Measurements from ENCODE around the gene NCS1.
"Not testable (repeated sequence)": the region's sequence is repeated elsewhere in the genome, so short reads cannot be mapped to it uniquely, and the experiment has no call there.

The NCS1 gene

DNA sequence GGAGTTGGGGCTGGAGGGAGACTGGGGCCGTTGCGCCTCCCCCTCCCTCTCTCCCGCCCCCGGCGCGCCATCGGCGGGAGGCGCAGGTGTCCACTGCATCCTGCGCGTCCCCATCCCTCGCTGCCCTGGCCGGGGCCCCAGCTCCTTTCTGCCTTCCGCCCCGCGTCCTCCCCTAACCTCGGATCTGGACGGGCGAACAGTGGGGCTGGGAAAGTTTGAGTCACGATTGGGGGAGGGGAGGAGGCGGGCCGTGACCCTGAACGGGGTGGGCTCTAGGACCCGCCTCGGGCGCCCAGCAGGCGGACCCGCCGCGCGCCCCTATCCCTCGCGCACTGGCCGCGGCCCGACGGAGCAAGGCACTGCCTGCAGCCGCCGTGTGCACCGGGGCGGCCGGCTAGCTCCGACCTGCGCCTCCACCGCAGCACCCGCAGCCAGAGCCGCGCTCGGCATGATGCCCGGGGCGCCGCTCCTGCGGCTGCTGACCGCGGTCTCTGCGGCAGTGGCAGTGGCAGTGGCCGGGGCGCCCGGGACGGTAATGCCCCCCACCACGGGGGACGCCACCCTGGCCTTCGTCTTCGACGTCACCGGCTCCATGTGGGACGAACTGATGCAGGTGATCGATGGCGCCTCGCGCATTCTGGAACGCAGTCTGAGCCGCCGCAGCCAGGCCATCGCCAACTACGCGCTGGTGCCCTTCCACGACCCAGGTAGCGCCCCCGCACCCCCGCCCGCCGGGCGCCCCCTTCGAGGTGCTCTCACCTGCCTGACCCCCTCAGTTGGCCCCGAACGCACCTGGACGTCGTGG, 93.4 kb downstream of the NCS1 start, which contains the start of gene HMCN2:
HMCN2 (plus strand) TSS at position 330 of the 805 bp plus-strand sequence; CDS start at position 449, 119 bp downstream.
- DNase-seq: peak; percentile 54

DNA sequence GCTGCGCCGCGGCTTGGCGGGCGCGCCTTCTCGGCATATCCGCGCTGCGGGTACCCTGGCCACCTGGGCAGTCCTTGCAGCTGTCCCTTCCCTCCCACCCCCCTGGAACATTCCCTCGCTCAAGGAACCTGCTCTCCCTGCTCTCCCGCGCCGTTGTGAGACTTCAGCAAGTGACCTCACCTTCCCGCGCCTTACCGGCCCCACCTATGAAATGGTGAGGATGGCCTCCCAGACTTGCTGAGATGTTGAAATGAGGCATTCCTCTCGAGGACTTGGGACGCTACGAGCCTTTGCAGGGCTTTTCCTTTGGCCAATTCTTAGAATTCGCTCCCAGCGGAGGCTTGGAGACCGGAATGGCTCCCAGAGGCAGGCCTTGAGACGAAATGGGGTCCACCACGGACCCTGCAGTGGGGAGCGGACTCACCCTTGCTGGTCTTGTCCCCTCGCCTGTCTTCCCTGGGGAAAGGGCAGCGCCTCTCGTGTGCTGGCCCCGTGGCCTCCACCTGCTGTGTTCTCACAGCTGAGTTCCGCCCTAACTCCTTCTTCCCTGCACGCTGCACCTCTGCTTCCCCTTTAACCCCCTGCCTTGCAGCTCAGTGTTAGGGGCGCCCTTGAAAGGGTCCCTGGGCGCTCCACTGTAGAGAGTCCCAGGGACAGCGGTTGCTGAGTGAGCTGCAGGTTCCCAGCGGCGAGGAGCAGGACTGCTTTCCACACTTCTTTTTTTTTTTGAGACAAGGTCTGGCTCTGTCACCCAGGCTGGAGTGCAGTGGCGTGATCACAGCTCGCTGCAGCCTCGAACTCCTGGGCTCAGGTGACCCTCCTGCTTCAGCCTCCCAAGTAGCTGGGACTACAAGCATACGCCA, 94.3 kb downstream of the NCS1 start:
- peak; percentile 43 for DNase-seq

DNA sequence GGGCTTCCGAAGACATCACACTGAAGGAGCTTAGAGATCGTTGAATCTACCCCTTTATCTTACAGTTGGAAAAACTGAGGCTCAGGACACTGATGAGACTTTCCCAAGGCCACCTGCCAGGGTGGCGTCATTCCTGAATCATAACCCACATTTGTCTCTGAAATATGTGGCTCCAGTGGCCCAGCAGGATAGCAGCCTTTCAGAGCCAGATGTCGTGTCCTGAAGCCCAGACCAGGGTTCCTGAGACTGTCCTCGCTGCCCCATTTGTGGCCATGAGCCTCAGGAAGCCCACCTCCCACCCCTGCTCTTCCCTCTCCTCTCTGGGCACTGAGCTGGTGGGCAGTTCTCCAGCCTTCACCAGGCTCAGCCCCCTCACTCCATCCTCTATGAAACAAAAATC, 95.7 kb downstream of the NCS1 start:
- DNase-seq: no peak

DNA sequence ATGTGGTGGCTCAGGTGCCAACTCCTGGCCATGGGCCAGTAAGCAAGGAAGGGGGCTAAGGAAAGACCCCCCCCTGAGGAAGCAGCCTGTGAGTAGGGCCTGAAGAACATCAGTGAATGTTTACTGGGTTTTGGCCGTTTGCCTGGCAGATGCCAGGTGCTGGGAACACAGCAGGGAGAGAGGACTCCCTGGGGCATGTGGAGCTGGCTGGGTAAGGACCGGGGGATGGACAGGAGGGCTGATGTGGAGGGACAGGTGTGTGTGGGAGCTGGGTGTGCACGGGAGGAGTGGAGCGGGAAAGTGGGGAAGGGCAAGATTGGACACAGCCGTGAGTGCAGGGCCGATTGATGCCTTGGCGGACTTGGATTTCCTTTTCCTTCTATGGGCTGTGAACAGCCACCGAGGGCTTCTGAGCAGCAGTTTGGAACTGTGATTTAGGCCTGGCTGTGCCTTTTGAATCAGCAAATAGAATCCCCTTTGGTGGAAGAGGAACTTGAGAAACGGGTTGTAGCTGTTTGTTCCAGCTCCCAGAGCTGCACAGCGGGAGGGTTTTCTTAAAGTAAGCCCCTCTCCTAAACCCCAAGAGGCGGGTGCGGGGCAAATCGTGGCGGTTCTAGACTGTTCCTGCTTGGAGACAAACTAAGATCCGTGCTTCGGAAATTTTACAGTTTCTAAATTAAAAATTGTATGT, 96.5 kb downstream of the NCS1 start:
- DNase-seq: peak; percentile 97

DNA sequence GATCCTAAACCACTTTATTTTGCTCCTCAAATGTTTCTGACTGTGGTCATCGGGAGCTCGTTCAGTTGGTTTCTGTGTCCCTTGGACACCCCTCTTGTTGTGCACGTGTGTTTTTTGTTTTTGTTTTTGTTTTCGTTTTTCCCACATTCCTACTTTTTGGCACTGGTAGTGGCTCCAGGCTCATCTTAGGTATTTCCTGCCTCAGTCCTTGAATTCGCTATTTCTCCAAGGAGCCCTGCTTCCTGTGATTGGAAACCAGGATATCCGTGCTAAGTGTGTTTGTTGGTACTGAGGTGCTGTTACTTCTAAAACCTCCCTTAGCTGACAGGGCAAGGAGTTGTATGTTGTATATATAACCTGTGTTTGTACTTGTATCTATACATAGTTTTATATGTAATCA, 99.3 kb downstream of the NCS1 start:
- no peak for DNase-seq

DNA sequence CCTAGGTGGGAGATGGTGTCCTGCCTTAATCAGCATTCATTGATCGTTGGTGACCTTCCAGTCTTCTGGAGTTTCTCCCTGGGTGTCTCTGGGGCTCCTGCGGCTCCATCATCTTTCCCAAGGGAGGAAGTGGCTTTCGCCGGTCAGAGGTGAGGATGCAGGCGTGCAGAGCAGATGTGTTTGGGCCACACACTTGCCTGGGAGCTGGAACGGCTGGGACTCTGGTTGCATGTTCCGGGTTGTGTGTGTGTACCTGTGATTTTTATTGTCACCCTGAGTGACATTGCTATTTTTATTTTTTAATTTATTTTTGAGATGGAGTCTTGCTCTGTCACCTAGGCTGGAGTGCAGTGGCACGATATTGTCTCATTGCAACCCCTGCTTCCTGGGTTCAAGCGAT, 103.0 kb downstream of the NCS1 start:
- no peak for DNase-seq

DNA sequence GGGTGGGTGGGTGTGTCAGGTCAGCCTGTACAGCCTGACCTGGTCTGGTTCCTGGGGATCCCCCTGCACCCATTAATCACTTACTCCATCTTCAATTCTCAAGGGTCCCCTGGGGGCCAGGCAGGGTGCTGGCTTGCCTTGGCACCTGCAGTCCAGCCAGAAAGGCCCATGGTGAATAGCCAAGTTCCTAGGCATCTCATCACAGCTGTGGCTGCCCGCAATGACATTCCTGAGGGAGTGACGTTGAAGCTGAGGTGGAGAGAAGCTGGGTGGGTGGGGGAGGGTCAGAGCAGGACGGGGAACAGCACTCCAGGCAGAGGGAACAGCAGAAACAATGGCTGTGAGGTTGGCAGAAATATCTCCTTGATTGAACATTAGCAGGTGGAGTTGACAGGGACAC, 103.9 kb downstream of the NCS1 start:
- DNase-seq: no peak

DNA sequence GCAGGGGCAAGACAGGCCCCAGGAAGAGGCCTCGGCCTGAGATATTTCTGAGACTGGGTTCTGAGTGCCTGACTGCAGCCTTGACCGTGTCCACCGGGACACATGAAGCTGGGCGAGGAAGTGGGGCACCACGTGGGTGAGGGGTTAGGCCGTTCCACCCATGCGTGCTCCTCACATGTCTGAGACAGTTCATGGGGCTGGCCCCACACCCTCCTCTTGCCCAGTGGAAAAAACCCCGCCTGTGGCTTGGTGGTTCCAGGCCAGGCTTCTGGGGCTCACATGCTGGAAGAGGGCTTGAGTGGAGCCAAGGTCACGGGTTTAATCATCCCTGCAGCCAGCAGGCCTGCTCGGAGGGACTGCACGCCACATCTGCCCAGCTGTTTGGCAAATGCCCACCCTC, 104.8 kb downstream of the NCS1 start:
- no peak for DNase-seq

DNA sequence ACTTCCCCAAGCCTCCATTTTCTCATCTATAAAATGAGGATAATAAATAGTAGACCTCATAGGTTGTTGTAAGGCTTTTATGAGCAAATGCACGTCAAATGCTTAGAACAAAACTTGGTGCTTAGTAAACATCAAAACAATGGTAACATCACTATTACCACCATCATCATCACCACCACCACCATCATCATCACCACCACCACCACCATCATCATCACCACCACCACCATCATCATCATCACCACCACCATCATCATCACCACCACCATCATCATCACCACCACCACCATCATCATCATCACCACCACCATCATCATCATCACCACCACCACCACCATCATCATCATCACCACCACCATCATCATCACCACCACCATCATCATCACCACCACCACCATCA, 105.3 kb downstream of the NCS1 start:
- DNase-seq: not testable (repeated sequence)

DNA sequence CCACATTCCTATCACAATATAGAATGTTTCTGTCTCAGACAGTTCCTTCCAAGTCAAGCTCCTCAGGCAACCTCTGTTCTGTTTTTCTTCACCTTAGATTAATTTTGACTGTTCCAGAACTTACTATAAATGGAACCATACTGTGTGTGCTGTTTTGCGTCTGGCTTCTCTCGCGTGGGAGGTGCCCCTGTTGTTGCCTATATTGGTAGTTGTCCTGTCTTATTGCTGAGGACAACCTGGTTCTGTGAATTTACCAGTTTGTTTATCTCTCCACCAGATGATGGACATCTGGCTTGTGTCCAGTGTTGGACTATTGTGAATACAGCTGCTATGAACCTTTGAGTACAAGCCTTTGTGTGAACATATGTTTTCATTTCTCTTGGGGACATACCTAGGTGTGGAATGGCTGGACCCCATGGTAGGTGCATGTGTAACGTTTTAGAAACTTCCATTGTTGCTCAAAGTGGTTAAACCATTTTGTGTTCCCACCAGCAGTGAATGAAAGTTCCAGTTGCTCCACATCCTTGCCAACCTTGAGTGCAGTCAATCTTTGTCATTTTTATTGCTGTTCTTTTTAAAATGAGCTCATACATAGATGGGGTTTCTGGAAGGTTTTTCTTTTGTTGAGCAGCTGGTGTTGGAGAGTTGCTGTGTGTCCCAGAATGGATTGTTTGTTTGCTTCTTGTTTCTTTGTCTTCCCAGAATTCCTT, 111.5 kb downstream of the NCS1 start:
- DNase-seq: no peak

DNA sequence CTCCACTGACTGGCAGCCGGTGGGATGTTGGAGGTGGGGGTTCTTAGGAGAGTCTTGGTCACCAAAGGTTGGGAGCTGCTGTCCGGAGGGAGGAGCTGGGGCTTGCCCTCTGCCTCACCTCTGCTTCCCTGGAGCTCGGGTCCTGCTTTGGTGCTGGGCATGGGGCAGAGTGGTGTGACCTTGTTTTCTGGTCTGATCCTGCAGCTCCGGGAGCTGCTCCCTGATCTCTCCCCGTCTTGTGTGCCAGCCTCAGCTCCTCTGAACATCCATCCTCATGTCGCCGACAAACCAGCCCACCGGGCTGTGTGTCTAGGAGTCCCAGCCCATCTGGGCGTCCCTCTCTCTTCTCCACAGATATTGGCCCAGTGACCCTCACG, 112.0 kb downstream of the NCS1 start:
- no peak for DNase-seq

DNA sequence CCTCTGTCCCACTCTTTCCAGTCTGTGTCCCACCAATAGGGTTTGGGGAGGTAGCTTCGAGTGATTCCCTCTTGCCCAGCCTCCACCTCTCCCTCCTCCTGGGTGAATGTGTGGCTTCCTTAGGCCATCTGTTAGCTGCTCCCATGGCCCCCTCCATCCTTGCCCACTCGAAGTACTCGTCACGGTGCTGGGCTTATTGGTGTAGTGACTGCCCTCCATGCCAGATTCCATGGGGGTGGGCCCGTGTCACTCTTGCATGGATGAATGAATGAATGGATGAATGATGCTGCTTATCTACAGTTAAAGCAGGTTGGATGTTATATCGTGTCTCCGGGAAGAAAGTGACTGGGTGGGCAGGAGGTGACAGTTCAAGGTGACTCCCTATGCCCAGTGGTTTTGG, 112.5 kb downstream of the NCS1 start:
- DNase-seq: no peak

DNA sequence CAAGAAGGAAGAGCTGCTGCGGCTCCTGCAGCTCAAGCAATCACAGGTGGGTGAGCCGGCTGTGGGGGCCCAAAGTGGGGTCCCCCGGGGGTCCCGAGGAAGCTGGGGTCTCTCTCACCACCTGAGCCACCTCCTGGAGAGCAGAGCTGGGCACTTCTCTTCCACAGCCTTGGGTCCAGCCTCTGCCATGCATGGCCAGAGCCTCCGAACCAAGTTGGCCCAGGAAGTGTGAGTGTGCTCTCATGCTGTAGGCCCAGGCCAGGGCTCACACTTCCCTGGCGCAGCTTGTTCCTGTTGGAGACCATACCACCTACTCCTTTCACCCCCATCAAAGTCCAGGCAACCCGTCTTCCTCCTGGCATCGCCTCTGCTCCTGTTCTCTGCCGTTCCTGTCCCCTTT, 113.1 kb downstream of the NCS1 start:
- DNase-seq: no peak

DNA sequence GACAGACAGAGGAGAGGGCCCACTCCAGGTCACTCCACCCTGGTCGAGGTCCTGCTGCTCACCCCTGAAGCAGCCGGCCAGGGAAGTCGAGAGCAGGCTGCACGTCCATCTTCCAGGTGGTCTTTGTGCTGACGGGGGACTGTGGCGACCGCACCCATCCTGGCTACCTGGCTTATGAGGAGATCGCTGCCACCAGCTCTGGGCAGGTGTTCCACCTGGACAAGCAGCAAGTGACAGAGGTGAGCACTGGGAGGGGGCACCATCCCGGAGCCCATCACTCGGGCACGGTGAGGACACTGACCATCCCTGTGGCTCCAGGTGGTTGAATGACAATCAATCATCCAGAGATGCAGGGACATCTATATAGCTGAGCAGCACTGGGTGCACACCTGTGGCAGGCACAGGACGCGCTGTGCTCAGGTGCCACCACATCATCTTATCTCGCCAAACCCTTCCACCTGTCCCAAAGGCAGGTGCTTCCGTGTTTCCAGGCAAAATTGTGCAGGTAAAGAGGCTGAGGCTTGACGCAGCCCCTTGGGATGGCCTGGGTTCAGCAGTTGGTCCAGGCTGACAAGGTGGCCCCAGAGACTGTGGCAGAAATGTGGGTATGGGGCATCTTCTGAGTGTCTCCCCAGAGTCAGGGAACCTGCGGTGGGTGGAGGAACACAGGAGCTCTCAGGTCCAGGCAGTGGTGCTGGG, 114.0 kb downstream of the NCS1 start:
- no peak for DNase-seq

Measured in DMS79 (cell line).